Muscle of back (tissue), 11 donors: Measurements from ENCODE around the gene NEDD1. TPM values are rescaled to one million over a fixed set of nuclear protein-coding genes. Genes with fewer than 3 reads are reported as not detected.
A peak's percentile ranks its signal among the peaks of the same experiment; 100 is the strongest.

Source experiments
- DNase-seq, 3 donors: peaks; one replicate each; pipeline versions ENCODE4 v3.0.0 to v3.0.0-alpha.2; 2013
- polyA plus RNA-seq, 10 donors: library from polyadenylated mRNA; unstranded; fragments of 120-200 nt; gene quantifications; one replicate each; pipeline ENCODE4 v1.2.1, GENCODE V29; 2013; ENCODE audit not compliant: insufficient read length in 10 of 10

Gene NEDD1
- polyA plus RNA-seq, 10 donors, result 17.8 to 29.0 (median 24.1) TPM

DNA sequence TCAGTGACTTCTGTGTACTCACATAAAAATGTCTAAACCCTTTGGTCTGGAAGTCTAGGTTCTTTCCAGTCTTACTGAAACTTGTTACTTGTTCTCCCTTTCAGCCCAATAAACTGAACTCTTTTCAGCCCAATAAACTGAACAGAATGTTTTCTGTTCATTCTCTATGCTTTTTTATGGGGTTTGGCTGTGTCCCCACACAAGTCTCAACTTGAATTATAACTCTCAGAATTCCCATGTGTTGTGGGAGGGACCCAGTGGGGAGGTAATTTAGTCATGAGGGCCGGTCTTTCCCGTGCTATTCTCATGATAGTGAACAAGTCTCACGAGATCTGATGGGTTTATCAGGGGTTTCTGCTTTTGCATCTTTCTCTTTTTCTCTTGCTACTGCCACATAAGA, 15.0 kb upstream of the NEDD1 start:
- DNase-seq, result no peak

DNA sequence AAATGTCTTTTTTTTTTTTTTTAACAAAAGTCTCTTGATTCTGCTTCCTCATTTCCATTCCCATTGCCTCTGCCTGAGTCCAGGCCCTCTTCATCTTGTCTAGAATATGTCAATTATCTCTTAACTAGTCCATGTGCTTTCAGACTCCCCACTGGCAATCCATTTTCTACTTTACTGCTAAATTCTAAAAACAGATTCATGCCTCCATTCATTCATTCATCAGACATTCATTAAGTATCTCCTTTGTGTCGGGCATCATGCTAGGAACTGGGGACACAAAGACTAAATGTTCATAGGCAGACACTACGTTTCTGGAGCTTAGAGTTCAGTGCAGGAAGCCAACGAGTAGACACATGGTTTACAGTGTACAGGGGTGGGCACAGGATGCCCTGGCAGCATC, 9.6 kb upstream of the NEDD1 start:
- no peak for DNase-seq

- no peak for DNase-seq
Measured at GRCh38 chr12:96901175-96901574, 5.9 kb upstream of the NEDD1 start.

- DNase-seq, result no peak
Measured at GRCh38 chr12:96902076-96902475, 5.0 kb upstream of the NEDD1 start.

DNA sequence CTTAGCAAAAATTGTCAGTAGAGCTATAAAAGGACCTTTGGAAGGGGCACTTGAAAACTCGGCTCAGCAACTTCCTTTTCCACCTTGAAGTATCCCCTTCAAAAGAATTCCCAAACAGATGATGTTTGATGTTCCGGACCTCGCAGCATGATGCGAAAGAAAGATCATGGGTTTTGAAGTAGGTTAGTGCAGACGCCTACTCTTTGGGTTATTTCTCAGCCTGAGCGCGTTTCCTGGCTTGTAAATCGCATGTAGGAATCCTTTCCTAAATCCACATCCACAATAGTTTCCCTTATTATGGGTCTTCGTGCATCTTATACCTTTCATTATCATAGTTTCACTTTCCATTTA, 584 bp upstream of the NEDD1 start:
- no peak for DNase-seq

- peak in 1 of 3 donors; percentile 20 for DNase-seq
Measured at GRCh38 chr12:96907671-96908422, 790 bp downstream of the NEDD1 start.

DNA sequence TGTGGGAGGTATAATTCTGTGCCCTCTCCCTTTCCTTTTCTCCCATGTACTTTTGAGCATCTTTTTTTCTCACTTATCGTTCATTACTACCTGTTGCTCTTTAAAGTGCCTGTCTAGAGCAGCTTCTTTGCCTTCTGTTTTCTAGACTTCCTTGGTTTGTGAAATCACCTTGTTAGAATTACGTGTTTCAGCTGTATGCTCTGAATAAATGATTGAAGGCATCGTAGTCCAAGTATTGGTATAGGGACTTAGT, 1.3 kb downstream of the NEDD1 start:
- DNase-seq, result no peak

GRCh38 chr12:96912261-96912660, 5.2 kb downstream of the NEDD1 start:
- DNase-seq, result no peak

- no peak for DNase-seq
Measured at GRCh38 chr12:96912943-96913342, 5.9 kb downstream of the NEDD1 start.

DNA sequence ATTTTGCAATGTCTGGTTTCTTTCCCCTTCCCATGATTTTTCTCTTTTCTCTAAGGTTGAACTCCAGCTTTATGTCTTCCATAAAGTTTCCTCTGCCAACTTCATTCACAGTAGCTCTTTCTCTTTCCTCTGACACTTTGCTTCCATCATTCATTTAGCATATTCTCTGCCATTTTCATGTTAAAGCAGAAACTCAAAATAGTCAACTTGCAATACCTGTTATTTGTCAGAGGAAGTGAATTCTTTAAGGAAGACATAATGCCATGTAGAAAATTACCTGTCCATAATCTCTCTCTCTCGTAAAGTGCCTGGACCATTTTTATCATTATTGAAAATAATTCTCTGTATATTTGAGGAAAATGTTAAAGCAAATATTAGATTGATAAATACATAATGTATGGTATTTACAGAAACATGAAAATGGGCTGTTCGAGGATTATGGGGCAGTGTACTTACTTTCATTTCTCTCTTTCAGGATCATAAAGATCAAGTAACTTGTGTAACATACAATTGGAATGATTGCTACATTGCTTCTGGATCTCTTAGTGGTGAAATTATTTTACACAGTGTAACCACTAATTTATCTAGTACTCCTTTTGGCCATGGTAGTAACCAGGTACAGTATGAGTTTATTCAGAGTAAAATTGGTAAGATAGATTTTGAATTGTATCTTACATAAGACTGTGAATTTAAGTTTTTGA, 12.6 kb downstream of the NEDD1 start:
- no peak for DNase-seq

GRCh38 chr12:96948782-96949181, 41.7 kb downstream of the NEDD1 start:
- no peak for DNase-seq

- no peak for DNase-seq
Measured at GRCh38 chr12:96979532-96979931, 72.5 kb downstream of the NEDD1 start.

GRCh38 chr12:96980991-96981414, 73.9 kb downstream of the NEDD1 start:
- peak; percentile 23 to 40 (median 38) for DNase-seq

- no peak for DNase-seq
Measured at GRCh38 chr12:96981911-96982310, 74.9 kb downstream of the NEDD1 start.

GRCh38 chr12:96982671-96983070, 75.6 kb downstream of the NEDD1 start:
- DNase-seq, result no peak

GRCh38 chr12:96985515-96986362, 78.7 kb downstream of the NEDD1 start:
- peak in 2 of 3 donors; percentile 26 to 45 for DNase-seq

GRCh38 chr12:96986883-96987523, 79.9 kb downstream of the NEDD1 start:
- peak; percentile 11 to 38 (median 16) for DNase-seq

- no peak for DNase-seq
Measured at GRCh38 chr12:96988919-96989318, 81.9 kb downstream of the NEDD1 start.

DNA sequence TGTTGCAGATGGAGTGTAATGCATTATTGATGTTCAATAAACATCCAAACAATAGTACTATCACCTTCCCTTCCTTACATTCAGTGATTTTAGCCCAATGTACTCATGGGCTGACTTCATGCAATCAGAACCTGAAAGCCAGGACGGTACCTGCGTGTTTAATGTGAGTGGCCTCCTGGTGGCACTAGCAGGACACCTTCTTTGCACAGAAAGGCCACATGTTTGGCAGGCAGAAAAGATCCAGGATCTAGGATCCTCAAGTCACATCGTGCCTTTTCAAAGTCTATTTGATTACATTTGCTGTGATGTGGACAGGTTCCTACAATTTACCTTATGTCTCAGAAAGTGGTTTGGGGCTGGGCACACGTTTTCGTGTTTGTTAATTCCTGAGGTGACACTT, 82.9 kb downstream of the NEDD1 start:
- no peak for DNase-seq

- no peak for DNase-seq
Measured at GRCh38 chr12:96994900-96995299, 87.8 kb downstream of the NEDD1 start.

DNA sequence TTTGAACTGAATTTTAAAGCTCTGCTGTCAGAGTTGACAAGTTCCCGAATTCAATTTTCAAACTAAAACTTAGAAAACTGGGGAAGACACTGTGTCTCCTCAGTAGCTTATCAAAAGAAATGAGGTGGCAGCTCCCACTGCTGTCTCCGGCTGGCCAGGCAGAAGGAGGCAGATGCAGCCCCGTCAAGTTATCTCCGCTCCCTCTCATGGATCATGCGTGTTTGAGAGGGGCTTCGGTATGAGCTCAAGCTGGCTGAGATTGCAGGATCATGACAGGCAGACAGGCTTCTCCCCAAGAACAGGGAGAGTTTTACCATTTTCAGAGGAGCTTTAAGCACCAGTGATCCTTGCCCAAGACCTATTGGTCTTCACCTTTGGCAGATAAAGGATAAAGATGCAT, 88.8 kb downstream of the NEDD1 start:
- DNase-seq, result no peak

GRCh38 chr12:96997797-96998484, 90.9 kb downstream of the NEDD1 start:
- no peak for DNase-seq
